ENCODE measurements around the gene MRLN. TPM values are rescaled to one million over a fixed set of nuclear protein-coding genes. Genes with fewer than 3 reads are reported as not detected.

Gene MRLN
- total and polyA plus RNA-seq, 8 donors = 5.0 TPM; not detected in 7

- Histone ChIP-seq H3K4me1 (no peaks in the 10 kb centered on the region), H3K27me3 (no peaks in the 10 kb centered on the region), H3K9me3 (peaks cover 0 to 15% (median 4%) of the 10 kb centered on the region in 4 donors), H3K36me3 (no peaks in the 10 kb centered on the region), H3K4me3 (no peak overlapping the region), H3K27ac (no peak overlapping the region)
- TF ChIP-seq CTCF (IDR thresholded peaks at IDR 0.05) (no peak), POLR2AphosphoS5 (IDR thresholded peaks at IDR 0.05) (no peak)
- intact Hi-C loops (cut with DNase I; ENCODE audit: low total_unique reads) = no loop called here
- 84 to 94% (median 89%) methylated on average over 8 of the region's 8 CpGs for WGBS, 5 donors
- no peak for DNase-seq
Observed at GRCh38 chr10:59781511-59781910, 28.3 kb upstream of the MRLN start.

GRCh38 chr10:59779756-59780533, 26.7 kb upstream of the MRLN start:
- no peaks in the 10 kb centered on the region for H3K27me3 ChIP-seq
- no peaks in the 10 kb centered on the region for H3K36me3 ChIP-seq
- 61 to 82% (median 78%) methylated on average over 6 of the region's 6 CpGs for WGBS, 5 donors
- H3K4me1 ChIP-seq = no peaks in the 10 kb centered on the region
- no peak overlapping the region for H3K4me3 ChIP-seq
- DNase-seq = peak in 1 of 2 donors; percentile 5
- no peak overlapping the region for H3K27ac ChIP-seq
- no peak for TF ChIP-seq POLR2A (IDR thresholded peaks at IDR 0.05)
- no peak for TF ChIP-seq POLR2AphosphoS5 (IDR thresholded peaks at IDR 0.05)
- no peak for TF ChIP-seq CTCF (IDR thresholded peaks at IDR 0.05)
- TF ChIP-seq EP300 (IDR thresholded peaks at IDR 0.05) = no peak
- peaks cover 0 to 16% (median 4%) of the 10 kb centered on the region in 4 donors for H3K9me3 ChIP-seq
- intact Hi-C loops (cut with DNase I; ENCODE audit: low total_unique reads) = no loop called here

- DNase-seq = no peak
- no peak overlapping the region for H3K27ac ChIP-seq
- H3K36me3 ChIP-seq = no peaks in the 10 kb centered on the region
- intact Hi-C loops (cut with DNase I; ENCODE audit: low total_unique reads) = no loop called here
- peaks cover 0 to 16% (median 4%) of the 10 kb centered on the region in 4 donors for H3K9me3 ChIP-seq
- no peaks in the 10 kb centered on the region for H3K4me1 ChIP-seq
- WGBS, 5 donors = 88 to 93% (median 92%) methylated on average over 6 of the region's 6 CpGs
- H3K4me3 ChIP-seq = no peak overlapping the region
- no peaks in the 10 kb centered on the region for H3K27me3 ChIP-seq
- TF ChIP-seq POLR2A (IDR thresholded peaks at IDR 0.05) (no peak), EP300 (IDR thresholded peaks at IDR 0.05) (no peak), CTCF (IDR thresholded peaks at IDR 0.05) (no peak), POLR2AphosphoS5 (IDR thresholded peaks at IDR 0.05) (no peak)
Observed at GRCh38 chr10:59774451-59774850, 21.2 kb upstream of the MRLN start.

GRCh38 chr10:59773088-59773487, 19.8 kb upstream of the MRLN start:
- Histone ChIP-seq H3K27ac (no peak overlapping the region), H3K27me3 (no peaks in the 10 kb centered on the region), H3K4me1 (no peaks in the 10 kb centered on the region), H3K9me3 (peaks cover 0 to 16% (median 4%) of the 10 kb centered on the region in 4 donors), H3K36me3 (no peaks in the 10 kb centered on the region), H3K4me3 (no peak overlapping the region)
- intact Hi-C loops (cut with DNase I; ENCODE audit: low total_unique reads) = no loop called here
- 86 to 100% (median 95%) methylated on average over 2 of the region's 2 CpGs for WGBS, 5 donors
- TF ChIP-seq EP300 (IDR thresholded peaks at IDR 0.05) (no peak), POLR2AphosphoS5 (IDR thresholded peaks at IDR 0.05) (no peak), CTCF (IDR thresholded peaks at IDR 0.05) (no peak), POLR2A (IDR thresholded peaks at IDR 0.05) (no peak)
- DNase-seq = no peak

Measured in stomach (tissue), 9 donors.